ENCODE measurements around the gene PMVK.

GRCh38 chr1:154958036-154958435, 21.5 kb upstream of the PMVK start:
- TF ChIP-seq REST (IDR thresholded peaks at IDR 0.05; ENCODE audit: insufficient read depth in 1 of 2, low read depth in 2 of 2, low read length in 2 of 2) (no peak), POLR2AphosphoS5 (IDR thresholded peaks at IDR 0.05; ENCODE audit: low read depth, low read length) (no peak), TAF1 (IDR thresholded peaks at IDR 0.05; ENCODE audit: borderline replicate concordance, insufficient read depth, low read length) (no peak), SIN3A (IDR thresholded peaks at IDR 0.05; ENCODE audit: borderline replicate concordance, insufficient read depth, low read length) (no peak), FOXP2 (optimal IDR thresholded peaks at IDR 0.05; ENCODE audit: borderline replicate concordance, extremely low read depth, extremely low read length, insufficient read depth) (no peak)

Measured in PFSK-1 (cell line).